ENCODE data around the gene ING5.

DNA sequence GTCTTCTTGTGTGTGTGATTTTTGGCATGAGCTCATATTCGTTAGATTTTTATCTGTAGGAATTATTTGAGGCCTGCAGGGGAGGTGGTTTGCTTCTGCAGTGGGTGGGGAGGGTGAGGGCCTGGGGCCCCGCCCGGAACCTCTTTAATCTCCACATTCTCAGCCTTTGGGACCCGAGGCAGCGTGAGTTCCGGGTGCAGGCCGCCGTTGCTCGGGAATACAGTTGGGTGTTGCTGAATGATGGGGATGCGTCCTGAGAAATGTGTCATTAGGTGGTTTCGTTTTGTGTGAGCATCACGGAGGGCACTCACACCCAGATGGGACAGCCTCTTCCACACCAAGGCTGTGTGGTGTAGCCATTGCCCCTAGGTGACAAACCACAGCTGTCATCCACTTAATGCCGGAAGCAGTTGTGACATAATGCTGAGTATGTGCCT is 61.1 kb downstream of the ING5 start:
- TF ChIP-seq POLR2A (IDR thresholded peaks at IDR 0.05) (no peak), POLR2AphosphoS5 (IDR thresholded peaks at IDR 0.05) (no peak)
- TF ChIP-seq, protein P1, sequence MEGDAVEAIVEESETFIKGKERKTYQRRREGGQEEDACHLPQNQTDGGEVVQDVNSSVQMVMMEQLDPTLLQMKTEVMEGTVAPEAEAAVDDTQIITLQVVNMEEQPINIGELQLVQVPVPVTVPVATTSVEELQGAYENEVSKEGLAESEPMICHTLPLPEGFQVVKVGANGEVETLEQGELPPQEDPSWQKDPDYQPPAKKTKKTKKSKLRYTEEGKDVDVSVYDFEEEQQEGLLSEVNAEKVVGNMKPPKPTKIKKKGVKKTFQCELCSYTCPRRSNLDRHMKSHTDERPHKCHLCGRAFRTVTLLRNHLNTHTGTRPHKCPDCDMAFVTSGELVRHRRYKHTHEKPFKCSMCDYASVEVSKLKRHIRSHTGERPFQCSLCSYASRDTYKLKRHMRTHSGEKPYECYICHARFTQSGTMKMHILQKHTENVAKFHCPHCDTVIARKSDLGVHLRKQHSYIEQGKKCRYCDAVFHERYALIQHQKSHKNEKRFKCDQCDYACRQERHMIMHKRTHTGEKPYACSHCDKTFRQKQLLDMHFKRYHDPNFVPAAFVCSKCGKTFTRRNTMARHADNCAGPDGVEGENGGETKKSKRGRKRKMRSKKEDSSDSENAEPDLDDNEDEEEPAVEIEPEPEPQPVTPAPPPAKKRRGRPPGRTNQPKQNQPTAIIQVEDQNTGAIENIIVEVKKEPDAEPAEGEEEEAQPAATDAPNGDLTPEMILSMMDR (IDR thresholded peaks at IDR 0.05) = no peak
